ENCODE measurements around the gene RNF220. TPM values are rescaled to one million over a fixed set of nuclear protein-coding genes. Genes with fewer than 3 reads are reported as not detected.

Gene RNF220
- total RNA-seq, 1 experiment from 2014 or later, result 66.6 TPM

GRCh38 chr1:44688760-44689446 is 283.8 kb downstream of the RNF220 start:
- Histone ChIP-seq H3K4me1 (ENCODE audit: insufficient read depth, low read length) (peaks cover 9% of the 10 kb centered on the region; the same call in 1 of the 2 replicates), H3K9me2 (replicated peaks; ENCODE audit: low read length) (no peaks in the 10 kb centered on the region), H3K9ac (ENCODE audit: low read length) (no peak overlapping the region), H3K9me3 (ENCODE audit: low read length) (no peaks in the 10 kb centered on the region), H3K27ac (ENCODE audit: low read length) (no peak overlapping the region), H3K4me3 (ENCODE audit: low read length) (no peak overlapping the region), H3K4me2 (ENCODE audit: low read length) (no peak overlapping the region), H2AFZ (ENCODE audit: low read length) (no peak overlapping the region), H4K20me1 (ENCODE audit: low read length) (no peaks in the 10 kb centered on the region), H3K36me3 (ENCODE audit: low read depth, low read length) (no peaks in the 10 kb centered on the region), H3F3A (ENCODE audit: low read length, unreplicated experiment) (no peaks in the 10 kb centered on the region), H3K27me3 (ENCODE audit: low read length) (no peaks in the 10 kb centered on the region), H3K79me2 (ENCODE audit: low read length) (no peaks in the 10 kb centered on the region)
- peak; percentile 63 for DNase-seq
- CTCF ChIA-PET, result no interaction called here
- no peak for ATAC-seq
- intact Hi-C loops (cut with micrococcal nuclease), result no loop called here
- POLR2A ChIA-PET (ENCODE audit: unreplicated experiment), result interaction anchor here (0.6 kb wide), 1 partner anchor 12 kb away, joined by 3 read pairs; no protein-coding TSS in a partner anchor
- BruUV-seq (replicated peaks), result no TSS peak
- TF ChIP-seq EZH2phosphoT487 (IDR thresholded peaks at IDR 0.05; ENCODE audit: borderline replicate concordance, low read length), result no peak
- no peak for TF ChIP-seq EZH2 (IDR thresholded peaks at IDR 0.05; ENCODE audit: low read length, unreplicated experiment)
- no peak for TF ChIP-seq CTCF (conservative IDR thresholded peaks at IDR 0.05; ENCODE audit: low read depth, low read length)

- intact Hi-C loops (cut with micrococcal nuclease), result no loop called here
- Histone ChIP-seq H3K27me3 (ENCODE audit: low read length) (no peaks in the 10 kb centered on the region), H3K4me2 (ENCODE audit: low read length) (no peak overlapping the region), H3F3A (ENCODE audit: low read length, unreplicated experiment) (no peaks in the 10 kb centered on the region), H3K9ac (ENCODE audit: low read length) (no peak overlapping the region), H3K4me1 (ENCODE audit: insufficient read depth, low read length) (peaks cover 9% of the 10 kb centered on the region; the same call in 1 of the 2 replicates), H3K27ac (ENCODE audit: low read length) (no peak overlapping the region), H3K36me3 (ENCODE audit: low read depth, low read length) (no peaks in the 10 kb centered on the region), H2AFZ (ENCODE audit: low read length) (no peak overlapping the region), H3K9me2 (replicated peaks; ENCODE audit: low read length) (no peaks in the 10 kb centered on the region), H4K20me1 (ENCODE audit: low read length) (no peaks in the 10 kb centered on the region), H3K79me2 (ENCODE audit: low read length) (no peaks in the 10 kb centered on the region), H3K9me3 (ENCODE audit: low read length) (no peaks in the 10 kb centered on the region), H3K4me3 (ENCODE audit: low read length) (no peak overlapping the region)
- ATAC-seq (no peak), DNase-seq (no peak)
- POLR2A ChIA-PET (ENCODE audit: unreplicated experiment), result interaction anchor here (0.6 kb wide), 1 partner anchor 13 kb away, joined by 3 read pairs; no protein-coding TSS in a partner anchor
- BruUV-seq (replicated peaks), result no TSS peak
- TF ChIP-seq EZH2phosphoT487 (IDR thresholded peaks at IDR 0.05; ENCODE audit: borderline replicate concordance, low read length) (no peak), EZH2 (IDR thresholded peaks at IDR 0.05; ENCODE audit: low read length, unreplicated experiment) (no peak), CTCF (conservative IDR thresholded peaks at IDR 0.05; ENCODE audit: low read depth, low read length) (no peak)
- CTCF ChIA-PET, result no interaction called here
Observed at GRCh38 chr1:44689447-44689765, 284.4 kb downstream of the RNF220 start.

GRCh38 chr1:44693159-44693558 is 288.1 kb downstream of the RNF220 start:
- no peaks in the 10 kb centered on the region for H3K9me3 ChIP-seq (ENCODE audit: low read length)
- H3F3A ChIP-seq (ENCODE audit: low read length, unreplicated experiment), result no peaks in the 10 kb centered on the region
- POLR2A ChIA-PET (ENCODE audit: unreplicated experiment), result no interaction called here
- no peaks in the 10 kb centered on the region for H3K27me3 ChIP-seq (ENCODE audit: low read length)
- ATAC-seq (no peak; the same call in 1 of the 2 replicates), DNase-seq (peak; percentile 26)
- CTCF ChIA-PET, result no interaction called here
- H3K4me2 ChIP-seq (ENCODE audit: low read length), result no peak overlapping the region
- no peak for TF ChIP-seq EZH2phosphoT487 (IDR thresholded peaks at IDR 0.05; ENCODE audit: borderline replicate concordance, low read length)
- TF ChIP-seq CTCF (conservative IDR thresholded peaks at IDR 0.05; ENCODE audit: low read depth, low read length), result no peak
- no peak for TF ChIP-seq EZH2 (IDR thresholded peaks at IDR 0.05; ENCODE audit: low read length, unreplicated experiment)
- H3K9me2 ChIP-seq (replicated peaks; ENCODE audit: low read length), result no peaks in the 10 kb centered on the region
- H2AFZ ChIP-seq (ENCODE audit: low read length), result no peak overlapping the region
- H3K79me2 ChIP-seq (ENCODE audit: low read length), result no peaks in the 10 kb centered on the region
- H3K27ac ChIP-seq (ENCODE audit: low read length), result no peak overlapping the region
- no peaks in the 10 kb centered on the region for H4K20me1 ChIP-seq (ENCODE audit: low read length)
- no peak overlapping the region for H3K4me3 ChIP-seq (ENCODE audit: low read length)
- intact Hi-C loops (cut with micrococcal nuclease), result no loop called here
- H3K4me1 ChIP-seq (ENCODE audit: insufficient read depth, low read length), result peaks cover 14% of the 10 kb centered on the region; the same call in 1 of the 2 replicates
- no TSS peak for BruUV-seq (replicated peaks)
- no peaks in the 10 kb centered on the region for H3K36me3 ChIP-seq (ENCODE audit: low read depth, low read length)
- no peak overlapping the region for H3K9ac ChIP-seq (ENCODE audit: low read length)
